Common myeloid progenitor, CD34-positive (primary cell): ENCODE results near the gene VILL.
"Not testable (repeated sequence)": the region's sequence is repeated elsewhere in the genome, so short reads cannot be mapped to it uniquely, and the experiment has no call there.

Experiments used
- CTCF ChIA-PET: fragments of 350-600 bp; sonication (Branson Sonifier 250); formaldehyde crosslinking; loops from one replicate; lab custom pipeline; 2021; ENCODE audit warnings: antibody characterized with exemption; lab: Charles Lee
- POLR2A ChIA-PET: fragments of 350-600 bp; sonication (Branson Sonifier 250); formaldehyde crosslinking; loops from one replicate; lab custom pipeline; 2021; ENCODE audit warnings: antibody characterized with exemption; lab: Charles Lee
- DNase-seq, 3 donors: peaks; one replicate each; pipeline versions ENCODE4 v3.0.0 to v3.0.0-alpha.2; 2013
- H3K27ac ChIP-seq, 2 experiments: 1 replicate in 1 of 2; 2 replicates in 1 of 2; pipeline ENCODE4 v1.7.0; 2013; ENCODE audit warnings: inconsistent platforms in 2 of 2, low read length in 2 of 2, mild to moderate bottlenecking in 2 of 2, low read depth in 1 of 2, moderate library complexity in 1 of 2; ENCODE audit not compliant: severe bottlenecking in 2 of 2, insufficient read depth in 1 of 2, poor library complexity in 1 of 2
- H3K27me3 ChIP-seq, 5 experiments: replicated peaks in 2 of 5; 1 replicate in 3 of 5; 2 replicates in 2 of 5; pipeline versions ENCODE4 v1.6.1 to v1.7.0; 2013; ENCODE audit warnings: low read length in 4 of 5, mild to moderate bottlenecking in 2 of 5, moderate library complexity in 2 of 5, inconsistent platforms in 1 of 5; ENCODE audit not compliant: insufficient read depth in 5 of 5, control insufficient read depth in 4 of 5
- H3K36me3 ChIP-seq, 4 experiments: 1 replicate in 2 of 4; 2 replicates in 2 of 4; pipeline versions ENCODE4 v1.6.1 to v1.7.0; 2013; ENCODE audit warnings: low read length in 3 of 4, control low read depth in 1 of 4, mild to moderate bottlenecking in 1 of 4; ENCODE audit not compliant: control insufficient read depth in 4 of 4, insufficient read depth in 4 of 4
- H3K4me1 ChIP-seq, 4 experiments: 1 replicate in 3 of 4; 2 replicates in 1 of 4; pipeline versions ENCODE4 v1.6.1 to v1.7.1; 2013; ENCODE audit warnings: low read length in 3 of 4, mild to moderate bottlenecking in 3 of 4, control low read depth in 1 of 4, inconsistent platforms in 1 of 4, moderate library complexity in 1 of 4; ENCODE audit not compliant: control insufficient read depth in 4 of 4, insufficient read depth in 4 of 4; ENCODE audit errors: control extremely low read depth in 1 of 4
- H3K4me3 ChIP-seq, 7 experiments: 1 replicate in 4 of 7; 2 replicates in 3 of 7; pipeline versions ENCODE4 v1.5.1 to v1.7.0; 2013; ENCODE audit warnings: mild to moderate bottlenecking in 7 of 7, low read length in 6 of 7, moderate library complexity in 6 of 7, inconsistent platforms in 2 of 7, low read depth in 2 of 7, control low read depth in 1 of 7; ENCODE audit not compliant: insufficient read depth in 4 of 7, control insufficient read depth in 1 of 7; ENCODE audit errors: extremely low read depth in 1 of 7
- H3K9me3 ChIP-seq, 5 experiments: 1 replicate in 4 of 5; 2 replicates in 1 of 5; pipeline versions ENCODE4 v1.6.1 to v1.7.1; 2013; ENCODE audit warnings: low read length in 4 of 5, mild to moderate bottlenecking in 2 of 5, inconsistent platforms in 1 of 5, low read depth in 1 of 5, moderate library complexity in 1 of 5; ENCODE audit not compliant: control insufficient read depth in 4 of 5, insufficient read depth in 2 of 5; ENCODE audit errors: control extremely low read depth in 1 of 5
- WGBS: methylation state at CpG from one replicate; pipeline ENCODE4 v1.1.5; 2013; ENCODE audit not compliant: insufficient coverage; 5-methylcytosine and 5-hydroxymethylcytosine counted together

The VILL gene

DNA sequence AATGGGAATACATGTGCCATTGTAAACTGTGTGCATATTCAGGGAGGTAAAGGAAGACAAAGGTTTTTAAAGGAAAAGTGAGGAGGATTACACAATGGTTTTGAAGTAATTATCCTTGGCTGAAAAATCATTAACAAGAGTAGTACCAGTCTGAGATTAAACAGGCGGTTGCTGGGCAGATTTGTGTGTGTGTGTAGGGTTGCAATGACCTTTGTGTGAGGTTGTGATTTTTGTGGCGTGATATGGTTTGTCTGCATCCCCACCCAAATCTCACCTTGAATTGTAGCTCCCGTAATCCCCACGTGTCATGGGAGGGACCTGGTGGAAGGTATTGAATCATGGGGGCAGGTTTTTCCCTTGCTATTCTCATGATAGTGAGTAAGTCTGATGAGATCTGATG is 55.4 kb downstream of the VILL start:
- no peaks in the 10 kb centered on the region for H3K36me3 ChIP-seq
- DNase-seq: no peak
- WGBS: 100% methylated on average over 2 of the region's 4 CpGs
- no peaks in the 10 kb centered on the region for H3K9me3 ChIP-seq
- H3K4me3 ChIP-seq: no peak overlapping the region
- H3K27me3 ChIP-seq: peaks cover 0 to 4% (median 0%) of the 10 kb centered on the region in 5 experiments
- CTCF ChIA-PET: interaction anchor here (1.3 kb wide), 1 partner anchor 61 kb away, joined by 3 read pairs; no protein-coding TSS in a partner anchor
- peaks cover 0 to 2% (median 0%) of the 10 kb centered on the region in 4 experiments for H3K4me1 ChIP-seq
- POLR2A ChIA-PET: no interaction called here
- no peak overlapping the region for H3K27ac ChIP-seq

DNA sequence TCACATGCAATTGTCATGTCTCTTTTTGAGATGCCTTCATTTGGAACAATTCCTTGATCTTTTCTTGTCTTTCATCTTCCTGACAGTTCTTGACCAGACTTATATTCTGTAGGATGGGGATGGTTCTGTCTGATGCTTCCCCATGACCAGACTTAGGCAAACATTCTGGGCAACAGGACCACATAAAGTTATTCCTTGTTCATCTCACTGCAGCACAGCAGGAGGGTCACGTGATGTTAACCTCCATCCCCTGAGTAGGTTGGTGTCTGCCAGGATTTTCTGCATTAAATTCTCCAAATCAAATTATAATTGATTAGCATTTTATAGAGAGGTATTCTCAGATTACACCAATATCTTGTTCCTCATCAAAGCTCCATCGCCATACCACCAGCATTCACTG is 56.2 kb downstream of the VILL start:
- no CpG with 5 or more reads among the region's 2 CpGs for WGBS
- CTCF ChIA-PET: no interaction called here
- no peak for DNase-seq
- peaks cover 0 to 4% (median 0%) of the 10 kb centered on the region in 5 experiments for H3K27me3 ChIP-seq
- H3K36me3 ChIP-seq: no peaks in the 10 kb centered on the region
- no peak overlapping the region for H3K27ac ChIP-seq
- H3K4me1 ChIP-seq: peaks cover 0 to 2% (median 0%) of the 10 kb centered on the region in 4 experiments
- no peaks in the 10 kb centered on the region for H3K9me3 ChIP-seq
- POLR2A ChIA-PET: no interaction called here
- no peak overlapping the region for H3K4me3 ChIP-seq

DNA sequence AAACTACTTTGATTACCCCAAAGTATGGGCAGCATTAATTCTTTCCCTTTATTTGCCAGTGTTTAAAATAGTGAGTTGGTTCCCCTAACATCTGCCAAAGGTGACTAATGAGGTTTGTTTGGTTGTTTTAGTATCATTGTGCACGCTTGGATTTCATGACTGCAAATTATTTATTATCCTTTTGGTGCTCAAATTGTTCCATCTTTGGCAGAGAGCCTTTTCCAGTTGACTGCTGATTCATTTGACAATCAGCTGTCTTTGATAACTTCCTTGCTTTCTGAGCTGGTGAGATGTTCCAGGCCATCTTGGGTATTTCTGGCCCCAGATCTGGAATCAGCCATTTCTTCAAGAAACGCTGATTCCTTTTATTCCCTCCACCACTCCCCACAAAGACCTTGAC is 57.3 kb downstream of the VILL start:
- WGBS: 100% methylated on average over 1 of the region's 2 CpGs
- POLR2A ChIA-PET: no interaction called here
- Histone ChIP-seq H3K27me3 (peaks cover 0 to 4% (median 0%) of the 10 kb centered on the region in 5 experiments), H3K9me3 (no peaks in the 10 kb centered on the region), H3K4me3 (no peak overlapping the region), H3K36me3 (no peaks in the 10 kb centered on the region), H3K27ac (no peak overlapping the region), H3K4me1 (peaks cover 0 to 2% (median 0%) of the 10 kb centered on the region in 4 experiments)
- DNase-seq: no peak
- CTCF ChIA-PET: no interaction called here

DNA sequence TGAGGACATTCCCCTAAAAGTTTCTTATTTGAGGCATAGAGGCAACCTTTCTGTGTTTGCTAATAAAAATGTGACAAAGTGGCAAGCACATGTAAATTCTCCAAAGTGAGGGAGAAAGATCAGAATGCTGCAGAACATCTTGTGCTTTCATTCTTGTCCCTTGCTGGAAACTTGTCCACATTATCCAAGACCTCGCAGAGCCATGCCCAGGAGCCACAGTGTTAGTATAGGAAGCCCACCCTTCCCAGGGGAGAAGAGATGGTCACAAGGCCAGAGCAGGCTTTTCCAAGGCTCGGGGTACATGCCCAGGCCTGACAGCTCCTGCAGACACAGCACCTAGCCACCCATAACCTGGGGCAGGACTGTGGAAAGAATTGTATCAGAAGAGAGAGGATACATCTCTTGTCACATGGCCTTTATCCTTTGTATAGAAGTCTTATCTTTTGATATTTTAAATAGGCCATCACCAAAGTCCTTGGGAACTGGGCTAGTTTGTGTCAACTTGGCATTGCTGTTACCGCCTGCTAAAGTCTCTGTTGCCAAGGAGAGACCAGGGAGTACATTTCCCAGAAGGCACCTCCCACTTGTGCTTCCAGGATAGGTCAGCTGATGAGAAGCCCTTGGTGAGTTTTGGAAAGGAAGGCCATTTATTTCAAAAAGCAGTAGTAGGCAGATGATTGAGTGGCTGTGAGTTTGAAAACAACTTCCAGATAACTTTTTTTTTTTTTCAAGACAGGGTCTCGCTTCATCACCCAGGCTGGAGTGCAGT is 59.0 kb downstream of the VILL start:
- POLR2A ChIA-PET: no interaction called here

DNA sequence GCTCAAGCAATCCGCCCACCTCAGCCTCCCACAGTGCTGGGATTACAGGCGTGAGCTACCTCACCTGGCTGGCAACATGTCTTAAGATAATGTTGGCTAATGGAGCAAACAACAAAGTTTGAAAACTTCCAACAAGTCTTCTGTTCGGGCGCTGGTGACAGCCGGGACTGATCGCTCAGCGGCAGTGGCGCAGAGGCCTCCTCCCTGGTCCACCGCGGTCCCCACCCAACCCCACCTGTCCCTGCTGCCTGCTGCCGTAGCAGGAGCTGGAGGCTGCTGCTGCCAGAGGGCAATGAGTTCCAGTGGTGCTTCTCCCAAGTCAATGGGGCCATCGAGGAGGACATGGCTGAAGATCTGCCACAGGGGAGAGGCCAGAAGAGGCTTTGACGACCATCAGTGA is 60.5 kb downstream of the VILL start:
- no peaks in the 10 kb centered on the region for H3K27me3 ChIP-seq
- no peak overlapping the region for H3K27ac ChIP-seq
- peaks cover 0 to 15% (median 13%) of the 10 kb centered on the region in 4 experiments for H3K4me1 ChIP-seq
- no peaks in the 10 kb centered on the region for H3K9me3 ChIP-seq
- CTCF ChIA-PET: no interaction called here
- no peak overlapping the region for H3K4me3 ChIP-seq
- no peaks in the 10 kb centered on the region for H3K36me3 ChIP-seq
- DNase-seq: no peak
- POLR2A ChIA-PET: no interaction called here
- WGBS: 98% methylated on average over 12 of the region's 13 CpGs

More for the DNA sequence above, 59.0 kb downstream of the VILL start:
- H3K27ac ChIP-seq: no peak overlapping the region
- H3K9me3 ChIP-seq: no peaks in the 10 kb centered on the region
- H3K4me3 ChIP-seq: no peak overlapping the region
- no peaks in the 10 kb centered on the region for H3K36me3 ChIP-seq
- WGBS: 100% methylated on average over 1 of the region's 4 CpGs
- peaks cover 0 to 7% (median 5%) of the 10 kb centered on the region in 4 experiments for H3K4me1 ChIP-seq
- H3K27me3 ChIP-seq: peaks cover 0 to 4% (median 0%) of the 10 kb centered on the region in 5 experiments
- CTCF ChIA-PET: interaction anchor here (0.6 kb wide), 1 partner anchor 53 kb away, joined by 3 read pairs; no protein-coding TSS in a partner anchor
- DNase-seq: no peak

DNA sequence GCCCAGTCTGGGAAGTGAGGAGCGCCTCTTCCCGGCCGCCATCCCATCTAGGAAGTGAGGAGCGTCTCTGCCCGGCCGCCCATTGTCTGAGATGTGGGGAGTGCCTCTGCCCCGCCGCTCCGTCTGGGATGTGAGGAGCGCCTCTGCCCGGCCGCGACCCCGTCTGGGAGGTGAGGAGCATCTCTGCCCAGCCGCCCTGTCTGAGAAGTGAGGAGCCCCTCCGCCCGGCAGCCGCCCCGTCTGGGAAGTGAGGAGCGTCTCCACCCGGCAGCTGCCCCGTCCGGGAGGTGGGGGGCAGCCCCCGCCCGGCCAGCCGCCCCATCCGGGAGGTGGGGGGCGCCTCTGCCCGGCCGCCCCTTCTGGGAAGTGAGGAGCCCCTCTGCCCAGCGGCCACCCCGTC is 62.7 kb downstream of the VILL start:
- CTCF ChIA-PET, H3K27me3 ChIP-seq, POLR2A ChIA-PET, H3K27ac ChIP-seq, H3K9me3 ChIP-seq, H3K36me3 ChIP-seq, DNase-seq, H3K4me3 ChIP-seq: not testable (repeated sequence)
- peaks cover 0 to 15% (median 13%) of the 10 kb centered on the region in 4 experiments for H3K4me1 ChIP-seq
- WGBS: 97% methylated on average over 11 of the region's 32 CpGs

DNA sequence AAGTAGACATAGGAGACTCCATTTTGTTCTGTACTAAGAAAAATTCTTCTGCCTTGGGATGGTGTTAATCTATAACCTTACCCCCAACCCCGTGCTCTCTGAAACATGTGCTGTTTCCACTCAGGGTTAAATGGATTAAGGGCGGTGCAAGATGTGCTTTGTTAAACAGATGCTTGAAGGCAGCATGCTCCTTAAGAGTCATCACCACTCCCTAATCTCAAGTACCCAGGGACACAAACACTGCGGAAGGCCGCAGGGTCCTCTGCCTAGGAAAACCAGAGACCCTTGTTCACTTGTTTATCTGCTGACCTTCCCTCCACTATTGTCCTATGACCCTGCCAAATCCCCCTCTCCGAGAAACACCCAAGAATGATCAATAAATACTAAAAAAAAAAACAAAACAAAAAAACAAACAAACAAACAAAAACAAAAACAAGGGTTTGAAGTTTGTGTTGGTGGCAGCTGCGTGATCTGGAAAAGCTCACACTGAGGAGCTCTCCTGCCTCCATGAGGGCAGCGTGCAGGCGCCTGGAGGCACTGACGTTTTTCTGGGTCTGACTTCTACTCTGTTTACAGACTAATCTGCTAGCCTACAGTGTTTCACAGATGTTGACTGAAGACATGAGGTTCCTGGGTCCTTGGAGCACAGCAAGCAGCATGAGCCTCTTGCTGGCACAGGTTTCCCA is 63.4 kb downstream of the VILL start:
- POLR2A ChIA-PET, H3K9me3 ChIP-seq, H3K36me3 ChIP-seq, H3K27ac ChIP-seq, H3K27me3 ChIP-seq, H3K4me3 ChIP-seq, DNase-seq: not testable (repeated sequence)
- CTCF ChIA-PET: interaction anchor here (1.8 kb wide), 1 partner anchor 12 kb away, joined by 5 read pairs; no protein-coding TSS in a partner anchor
- H3K4me1 ChIP-seq: peaks cover 0 to 15% (median 13%) of the 10 kb centered on the region in 4 experiments
- WGBS: 90% methylated on average over 4 of the region's 9 CpGs
